ENCODE data around the gene TRMT112.

DNA sequence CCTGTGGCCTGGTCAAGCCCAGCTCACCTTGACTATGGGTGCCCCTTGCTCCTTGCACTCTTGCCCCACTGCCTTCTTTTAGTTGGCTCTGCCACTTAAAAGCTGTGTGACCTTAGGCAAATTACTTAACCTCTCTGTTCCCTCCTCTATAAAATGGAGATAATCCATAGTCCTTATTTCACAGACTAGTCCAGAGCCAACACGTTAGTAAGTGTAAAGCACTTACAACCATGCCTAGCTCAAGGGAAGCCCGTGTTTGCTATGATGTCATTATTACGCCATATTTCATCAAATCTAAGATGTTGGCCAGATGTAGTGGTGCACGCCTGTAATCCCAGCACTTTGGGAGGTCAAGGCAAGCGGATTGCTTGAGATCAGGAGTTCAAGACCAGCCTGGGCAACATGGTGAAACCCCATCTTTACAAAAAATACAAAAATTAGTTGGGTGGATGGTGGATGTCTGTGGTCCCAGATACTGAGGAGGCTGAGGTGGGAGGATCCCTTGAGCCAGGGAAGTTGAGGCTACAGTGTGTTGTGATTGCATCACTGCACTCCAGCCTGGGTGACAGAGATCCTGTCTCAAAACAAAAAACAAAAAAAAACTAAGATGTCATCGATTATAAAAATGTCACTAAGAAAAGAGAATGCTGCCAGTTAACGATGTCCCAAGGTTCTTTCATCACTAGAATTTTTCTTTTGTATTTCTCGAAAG lies 20.3 kb upstream of the TRMT112 start:
- TF ChIP-seq CTCF (IDR thresholded peaks at IDR 0.05) (no peak), POLR2A (IDR thresholded peaks at IDR 0.05) (no peak)
